Hematopoietic multipotent progenitor cell treated with erythropoietin and hydrocortisone succinate and interleukin-3 and kit ligand, for 4 days (in vitro differentiated cells): Measurements from ENCODE around the gene ARHGEF4.

Source experiments
- DNase-seq: peaks from one replicate; pipeline ENCODE4 v3.0.0-alpha.2; 2015

The ARHGEF4 gene

GRCh38 chr2:130834931-130835765 lies 1.6 kb upstream of the ARHGEF4 start:
- DNase-seq: no peak

- no peak for DNase-seq
These were observed 1.0 kb upstream of the ARHGEF4 start for GRCh38 chr2:130835766-130836015.

DNA sequence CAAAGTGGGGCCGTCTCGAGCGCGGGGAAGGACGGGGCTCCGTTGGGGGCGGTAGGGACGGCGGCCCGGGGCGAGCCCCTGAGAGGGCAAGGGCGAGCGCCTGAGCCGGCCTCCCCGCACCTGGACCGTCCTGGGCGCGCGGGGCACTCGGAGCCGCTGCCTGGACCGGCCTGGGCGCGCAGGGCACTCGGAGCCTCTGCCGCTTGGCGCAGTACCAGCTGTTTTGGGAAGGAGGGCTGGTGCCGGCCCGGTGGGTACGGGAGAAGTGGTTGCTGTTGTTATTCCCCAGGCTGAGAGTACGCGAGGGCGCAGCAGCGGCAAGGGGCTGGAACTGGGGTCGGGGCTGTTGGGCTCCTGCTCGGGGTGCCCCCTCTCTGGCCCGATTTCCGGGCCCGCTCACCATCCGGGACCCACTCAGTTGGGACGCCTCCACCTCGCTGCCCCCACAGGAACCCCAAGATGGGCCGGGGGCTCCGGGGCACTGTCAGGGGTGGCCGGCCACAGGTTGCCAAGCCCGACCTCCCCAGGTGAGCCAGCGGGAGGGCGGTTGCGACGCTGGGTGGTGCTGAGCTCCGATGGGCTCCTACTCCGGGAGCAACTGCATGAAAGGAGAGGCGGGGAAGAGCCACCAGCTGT lies 579 bp downstream of the ARHGEF4 start:
- DNase-seq: no peak

GRCh38 chr2:130837811-130838565 lies 1.3 kb downstream of the ARHGEF4 start:
- DNase-seq: no peak

DNA sequence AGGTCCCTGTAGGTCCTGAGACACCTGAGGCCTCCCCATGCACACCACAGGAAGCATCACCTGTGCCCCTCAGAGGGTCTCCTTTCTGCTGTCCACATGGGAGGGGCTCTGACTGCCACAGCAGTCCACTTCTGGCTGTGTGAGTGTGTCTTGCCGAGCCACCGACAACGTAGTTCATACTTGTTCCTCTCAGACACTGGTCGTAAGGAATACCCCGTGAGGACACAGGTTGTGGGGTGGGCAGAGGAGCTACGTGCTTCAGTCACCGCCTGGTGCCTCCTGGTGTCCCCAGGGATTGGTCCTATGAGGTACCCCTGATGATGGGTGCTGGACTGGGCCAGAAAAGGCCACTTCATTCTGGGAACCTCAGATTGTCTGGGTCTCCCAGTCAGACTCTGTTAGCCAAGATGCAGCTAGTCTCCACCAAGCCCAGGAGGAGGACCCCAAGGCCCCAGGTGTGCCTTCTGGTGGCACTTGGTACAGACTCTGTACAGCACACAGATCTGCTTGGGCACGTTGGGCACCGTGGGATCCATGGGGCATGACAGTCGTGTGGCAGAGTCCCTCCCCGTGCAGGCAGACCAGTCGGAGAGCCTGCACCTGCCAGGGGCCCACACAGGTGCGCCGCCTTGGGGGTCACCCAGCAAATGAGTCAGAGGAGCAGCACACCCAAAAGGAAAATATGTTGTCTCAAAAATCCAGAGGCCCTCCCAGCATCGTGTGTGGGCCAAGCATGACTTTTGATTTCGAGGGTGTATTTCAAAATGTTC lies 2.5 kb downstream of the ARHGEF4 start:
- no peak for DNase-seq

DNA sequence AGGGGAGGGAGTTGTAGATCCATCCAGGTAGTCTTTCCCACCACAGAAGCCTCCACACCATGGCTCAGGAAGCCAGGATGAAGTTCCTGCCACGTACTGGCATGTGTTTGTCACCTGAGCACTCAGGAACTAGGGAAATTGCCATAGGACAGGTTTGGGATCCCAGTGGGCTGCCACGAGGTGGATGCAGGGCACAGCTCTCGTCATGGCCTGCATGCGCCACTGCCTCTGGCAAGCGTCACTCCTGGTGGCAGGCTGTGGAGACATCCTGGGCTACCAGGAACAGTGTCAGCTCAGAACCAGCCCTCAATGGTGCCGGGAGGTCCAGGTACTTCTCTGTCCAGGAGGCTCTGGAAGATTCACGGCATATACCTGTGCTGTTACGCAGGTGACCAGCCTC lies 3.8 kb downstream of the ARHGEF4 start:
- DNase-seq: no peak

DNA sequence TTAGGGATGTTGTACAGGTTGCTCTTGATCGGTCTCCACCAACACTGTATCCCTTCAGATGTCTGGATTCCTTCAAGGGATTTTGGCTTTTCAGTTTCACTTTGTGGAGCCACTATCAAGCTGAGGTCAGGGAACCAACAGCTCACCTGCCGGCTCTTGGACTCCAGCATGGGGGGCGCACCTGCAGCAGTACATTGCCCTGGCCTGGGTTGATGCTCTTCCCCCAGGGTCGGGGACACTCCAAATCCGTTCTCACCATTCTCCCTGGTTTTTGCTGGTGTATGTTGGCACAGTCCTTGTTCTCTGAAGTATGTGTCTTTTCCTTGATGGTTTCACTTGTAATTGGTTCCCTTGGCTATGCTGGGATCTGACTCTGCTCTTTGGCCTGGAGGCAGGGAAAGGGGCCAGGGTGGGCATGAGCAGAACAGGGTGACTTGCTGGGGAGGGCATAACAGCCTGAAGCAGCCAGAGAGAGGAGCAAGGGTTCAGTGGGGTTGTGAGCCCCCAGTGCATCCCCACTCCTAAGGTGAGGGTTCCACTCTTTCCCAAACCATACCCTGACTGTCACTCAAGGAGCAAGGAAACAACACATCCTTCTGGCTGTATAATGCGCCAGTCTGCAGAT lies 5.1 kb downstream of the ARHGEF4 start:
- no peak for DNase-seq

DNA sequence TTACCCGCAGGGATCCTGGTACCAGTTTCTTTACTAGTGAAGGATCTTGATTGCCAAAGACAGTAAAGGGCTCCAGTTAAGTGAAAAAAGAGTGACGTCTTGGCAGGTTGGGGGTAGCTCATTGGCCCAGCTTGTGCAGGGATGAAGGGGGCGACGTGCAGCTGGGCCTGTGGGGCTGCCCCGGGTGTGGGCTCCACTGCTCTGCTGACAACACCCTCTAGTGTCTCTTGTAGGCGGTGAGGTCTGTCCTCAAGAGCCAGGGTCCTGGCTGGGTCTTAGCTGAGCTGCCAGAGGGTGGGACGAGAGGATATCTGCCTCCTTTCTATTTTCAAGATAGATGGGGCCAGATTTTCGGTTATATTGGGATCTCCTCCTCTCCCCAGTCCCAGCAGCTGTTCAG lies 6.1 kb downstream of the ARHGEF4 start:
- DNase-seq: no peak

GRCh38 chr2:130843321-130843985 lies 6.7 kb downstream of the ARHGEF4 start:
- DNase-seq: no peak

GRCh38 chr2:130844161-130844560 lies 7.4 kb downstream of the ARHGEF4 start:
- no peak for DNase-seq

DNA sequence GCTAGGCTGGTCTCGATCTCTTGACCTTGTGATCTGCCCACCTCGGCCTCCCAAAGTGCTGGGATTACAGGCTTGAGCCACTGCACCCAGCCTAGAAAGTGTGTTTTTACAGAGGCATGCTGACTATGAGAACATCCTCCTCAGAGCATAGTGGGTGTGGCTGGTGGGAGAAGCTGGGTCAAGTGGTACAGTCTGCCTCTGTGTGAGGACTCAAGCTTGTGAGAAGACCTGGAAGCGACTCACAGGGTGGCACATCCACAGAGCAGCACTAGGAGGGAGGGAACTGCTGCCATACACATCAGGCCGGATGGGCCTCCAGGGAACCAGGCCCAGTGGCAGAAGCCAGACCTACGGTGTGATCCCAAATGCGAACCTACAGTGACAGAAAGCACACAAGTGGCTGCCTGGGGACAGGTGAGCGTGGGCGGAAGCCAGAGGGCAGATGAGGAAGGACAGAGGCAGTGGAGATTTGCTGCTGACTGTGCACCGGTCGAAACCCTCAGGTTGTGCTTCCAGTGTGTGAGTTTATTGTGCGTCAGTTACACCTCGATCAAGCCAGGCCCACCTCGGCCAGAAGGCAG lies 8.9 kb downstream of the ARHGEF4 start:
- DNase-seq: no peak

DNA sequence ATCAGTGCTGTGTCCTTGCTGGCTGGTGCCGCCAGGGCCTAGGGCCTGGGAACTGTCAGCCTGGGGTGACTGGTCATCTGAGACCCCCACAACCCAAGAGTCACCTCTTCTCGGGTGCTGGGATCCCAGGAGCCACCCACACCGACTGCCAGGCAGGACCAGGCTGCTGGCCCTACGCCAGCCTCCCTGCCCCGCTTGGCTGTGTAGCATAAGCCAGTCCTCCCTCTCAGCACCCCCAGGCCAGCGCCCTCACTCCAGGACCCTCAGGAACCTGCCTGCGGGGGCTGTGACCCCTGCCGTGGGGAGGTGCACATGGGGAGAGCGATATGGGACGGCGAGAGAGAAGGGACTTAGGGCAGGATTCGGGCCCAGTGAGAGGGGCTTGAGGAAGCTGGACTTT lies 9.5 kb downstream of the ARHGEF4 start:
- no peak for DNase-seq

DNA sequence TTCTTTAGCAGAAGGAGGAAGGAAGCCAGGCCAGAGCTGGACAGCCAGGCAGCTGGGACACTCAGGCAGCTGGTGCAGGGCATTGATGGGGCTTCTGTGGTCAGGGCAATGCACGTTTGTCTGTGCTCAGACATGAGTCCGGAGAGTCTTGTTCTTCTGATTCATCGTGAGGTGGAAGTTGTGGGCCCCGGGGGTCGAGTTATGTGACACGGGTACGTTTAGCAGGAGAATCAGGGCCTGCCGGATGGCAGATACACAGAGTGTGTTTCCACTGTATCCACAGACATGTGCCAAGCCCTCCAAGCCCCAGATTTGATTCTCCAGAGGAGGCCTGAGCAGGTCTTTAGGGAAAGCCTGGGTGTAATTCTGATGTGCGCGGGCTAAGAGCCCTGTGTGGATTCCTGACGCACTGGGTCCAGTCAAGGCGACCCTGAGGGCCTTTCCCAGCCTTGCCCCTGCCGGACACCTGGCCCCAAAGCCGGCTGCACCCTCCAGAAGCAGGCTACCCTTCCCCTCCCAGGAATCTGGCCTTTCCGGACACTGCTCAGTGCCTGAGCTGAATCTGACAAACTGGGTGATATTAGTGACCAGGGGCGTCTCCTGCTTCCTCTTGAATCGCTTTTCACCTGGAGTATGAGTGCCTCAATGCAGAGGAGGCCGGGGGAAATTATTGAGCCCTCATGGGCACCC lies 10.1 kb downstream of the ARHGEF4 start:
- DNase-seq: no peak

GRCh38 chr2:130847776-130848525 lies 11.2 kb downstream of the ARHGEF4 start:
- DNase-seq: no peak

GRCh38 chr2:130848526-130849210 lies 12.0 kb downstream of the ARHGEF4 start:
- no peak for DNase-seq

- DNase-seq: no peak
These were observed 13.4 kb downstream of the ARHGEF4 start for GRCh38 chr2:130849896-130850787.

- DNase-seq: no peak
These were observed 14.3 kb downstream of the ARHGEF4 start for GRCh38 chr2:130850788-130851623.
